ENCODE data around the gene SH3PXD2A.
"Not testable (repeated sequence)": the region's sequence is repeated elsewhere in the genome, so short reads cannot be mapped to it uniquely, and the experiment has no call there.

SH3PXD2A gene

GRCh38 chr10:103823706-103824272 is 31.6 kb downstream of the SH3PXD2A start:
- no peaks in the 10 kb centered on the region for H3K4me1 ChIP-seq (ENCODE audit: control insufficient read depth, insufficient read depth, low read length)
- H3K27me3 ChIP-seq (ENCODE audit: control insufficient read depth, insufficient read depth, low read length) = no peaks in the 10 kb centered on the region
- H3K9ac ChIP-seq (ENCODE audit: low read depth, low read length) = peak overlapping the region; percentile 24
- no peak overlapping the region for H3K4me3 ChIP-seq (ENCODE audit: low read depth, low read length)
- no peaks in the 10 kb centered on the region for H3K9me3 ChIP-seq (ENCODE audit: control insufficient read depth, insufficient read depth, low read length)
- no peaks in the 10 kb centered on the region for H3K36me3 ChIP-seq (ENCODE audit: control insufficient read depth, insufficient read depth, low read length)

GRCh38 chr10:103822800-103823199 is 32.6 kb downstream of the SH3PXD2A start:
- Histone ChIP-seq H3K36me3 (ENCODE audit: control insufficient read depth, insufficient read depth, low read length) (no peaks in the 10 kb centered on the region), H3K27me3 (ENCODE audit: control insufficient read depth, insufficient read depth, low read length) (no peaks in the 10 kb centered on the region), H3K9ac (ENCODE audit: low read depth, low read length) (no peak overlapping the region), H3K4me1 (ENCODE audit: control insufficient read depth, insufficient read depth, low read length) (no peaks in the 10 kb centered on the region), H3K4me3 (ENCODE audit: low read depth, low read length) (no peak overlapping the region), H3K9me3 (ENCODE audit: control insufficient read depth, insufficient read depth, low read length) (no peaks in the 10 kb centered on the region)

GRCh38 chr10:103822107-103822716 is 33.2 kb downstream of the SH3PXD2A start:
- Histone ChIP-seq H3K9me3 (ENCODE audit: control insufficient read depth, insufficient read depth, low read length) (no peaks in the 10 kb centered on the region), H3K9ac (ENCODE audit: low read depth, low read length) (no peak overlapping the region), H3K36me3 (ENCODE audit: control insufficient read depth, insufficient read depth, low read length) (no peaks in the 10 kb centered on the region), H3K4me3 (ENCODE audit: low read depth, low read length) (no peak overlapping the region), H3K4me1 (ENCODE audit: control insufficient read depth, insufficient read depth, low read length) (no peaks in the 10 kb centered on the region), H3K27me3 (ENCODE audit: control insufficient read depth, insufficient read depth, low read length) (no peaks in the 10 kb centered on the region)

GRCh38 chr10:103820101-103821062 is 35.0 kb downstream of the SH3PXD2A start:
- Histone ChIP-seq H3K9me3 (ENCODE audit: control insufficient read depth, insufficient read depth, low read length) (no peaks in the 10 kb centered on the region), H3K9ac (ENCODE audit: low read depth, low read length) (peak overlapping the region; percentile 32), H3K4me3 (ENCODE audit: low read depth, low read length) (no peak overlapping the region), H3K4me1 (ENCODE audit: control insufficient read depth, insufficient read depth, low read length) (no peaks in the 10 kb centered on the region), H3K36me3 (ENCODE audit: control insufficient read depth, insufficient read depth, low read length) (no peaks in the 10 kb centered on the region), H3K27me3 (ENCODE audit: control insufficient read depth, insufficient read depth, low read length) (no peaks in the 10 kb centered on the region)

- Histone ChIP-seq H3K4me3 (ENCODE audit: low read depth, low read length) (no peak overlapping the region), H3K9me3 (ENCODE audit: control insufficient read depth, insufficient read depth, low read length) (no peaks in the 10 kb centered on the region), H3K4me1 (ENCODE audit: control insufficient read depth, insufficient read depth, low read length) (no peaks in the 10 kb centered on the region), H3K9ac (ENCODE audit: low read depth, low read length) (no peak overlapping the region), H3K36me3 (ENCODE audit: control insufficient read depth, insufficient read depth, low read length) (no peaks in the 10 kb centered on the region), H3K27me3 (ENCODE audit: control insufficient read depth, insufficient read depth, low read length) (no peaks in the 10 kb centered on the region)
Observed at GRCh38 chr10:103819493-103819892, 35.9 kb downstream of the SH3PXD2A start.

GRCh38 chr10:103818765-103819374 is 36.5 kb downstream of the SH3PXD2A start:
- Histone ChIP-seq H3K9ac (ENCODE audit: low read depth, low read length) (no peak overlapping the region), H3K9me3 (ENCODE audit: control insufficient read depth, insufficient read depth, low read length) (no peaks in the 10 kb centered on the region), H3K27me3 (ENCODE audit: control insufficient read depth, insufficient read depth, low read length) (no peaks in the 10 kb centered on the region), H3K4me1 (ENCODE audit: control insufficient read depth, insufficient read depth, low read length) (no peaks in the 10 kb centered on the region), H3K36me3 (ENCODE audit: control insufficient read depth, insufficient read depth, low read length) (no peaks in the 10 kb centered on the region), H3K4me3 (ENCODE audit: low read depth, low read length) (no peak overlapping the region)

GRCh38 chr10:103818105-103818504 is 37.3 kb downstream of the SH3PXD2A start:
- Histone ChIP-seq H3K9me3 (ENCODE audit: control insufficient read depth, insufficient read depth, low read length) (no peaks in the 10 kb centered on the region), H3K4me1 (ENCODE audit: control insufficient read depth, insufficient read depth, low read length) (no peaks in the 10 kb centered on the region), H3K36me3 (ENCODE audit: control insufficient read depth, insufficient read depth, low read length) (no peaks in the 10 kb centered on the region), H3K9ac (ENCODE audit: low read depth, low read length) (no peak overlapping the region), H3K4me3 (ENCODE audit: low read depth, low read length) (no peak overlapping the region), H3K27me3 (ENCODE audit: control insufficient read depth, insufficient read depth, low read length) (no peaks in the 10 kb centered on the region)

GRCh38 chr10:103816431-103816830 is 38.9 kb downstream of the SH3PXD2A start:
- Histone ChIP-seq H3K36me3 (ENCODE audit: control insufficient read depth, insufficient read depth, low read length) (no peaks in the 10 kb centered on the region), H3K4me1 (ENCODE audit: control insufficient read depth, insufficient read depth, low read length) (no peaks in the 10 kb centered on the region), H3K4me3 (ENCODE audit: low read depth, low read length) (no peak overlapping the region), H3K9ac (ENCODE audit: low read depth, low read length) (no peak overlapping the region), H3K27me3 (ENCODE audit: control insufficient read depth, insufficient read depth, low read length) (no peaks in the 10 kb centered on the region), H3K9me3 (ENCODE audit: control insufficient read depth, insufficient read depth, low read length) (no peaks in the 10 kb centered on the region)

GRCh38 chr10:103814626-103815370 is 40.6 kb downstream of the SH3PXD2A start:
- Histone ChIP-seq H3K9ac (ENCODE audit: low read depth, low read length) (no peak overlapping the region), H3K4me1 (ENCODE audit: control insufficient read depth, insufficient read depth, low read length) (no peaks in the 10 kb centered on the region), H3K27me3 (ENCODE audit: control insufficient read depth, insufficient read depth, low read length) (no peaks in the 10 kb centered on the region), H3K4me3 (ENCODE audit: low read depth, low read length) (no peak overlapping the region), H3K9me3 (ENCODE audit: control insufficient read depth, insufficient read depth, low read length) (no peaks in the 10 kb centered on the region), H3K36me3 (ENCODE audit: control insufficient read depth, insufficient read depth, low read length) (no peaks in the 10 kb centered on the region)

GRCh38 chr10:103814105-103814504 is 41.3 kb downstream of the SH3PXD2A start:
- no peaks in the 10 kb centered on the region for H3K4me1 ChIP-seq (ENCODE audit: control insufficient read depth, insufficient read depth, low read length)

GRCh38 chr10:103813312-103813711 is 42.1 kb downstream of the SH3PXD2A start:
- H3K4me1 ChIP-seq (ENCODE audit: control insufficient read depth, insufficient read depth, low read length); H3K9ac ChIP-seq (ENCODE audit: low read depth, low read length); H3K4me3 ChIP-seq (ENCODE audit: low read depth, low read length); H3K27me3 ChIP-seq (ENCODE audit: control insufficient read depth, insufficient read depth, low read length); H3K9me3 ChIP-seq (ENCODE audit: control insufficient read depth, insufficient read depth, low read length); H3K36me3 ChIP-seq (ENCODE audit: control insufficient read depth, insufficient read depth, low read length): not testable (repeated sequence)

More at GRCh38 chr10:103814105-103814504, 41.3 kb downstream of the SH3PXD2A start:
- Histone ChIP-seq H3K9ac (ENCODE audit: low read depth, low read length) (no peak overlapping the region), H3K36me3 (ENCODE audit: control insufficient read depth, insufficient read depth, low read length) (no peaks in the 10 kb centered on the region), H3K4me3 (ENCODE audit: low read depth, low read length) (no peak overlapping the region), H3K9me3 (ENCODE audit: control insufficient read depth, insufficient read depth, low read length) (no peaks in the 10 kb centered on the region), H3K27me3 (ENCODE audit: control insufficient read depth, insufficient read depth, low read length) (no peaks in the 10 kb centered on the region)

Data from iPS-15b (cell line).